DND-41 (cell line): ENCODE results near the gene CLEC1B.
"Not testable (repeated sequence)": the region's sequence is repeated elsewhere in the genome, so short reads cannot be mapped to it uniquely, and the experiment has no call there.

Experiments used
- CTCF ChIP-seq: IDR thresholded peaks from 2 replicates; pipeline ENCODE4 v1.5.1; 2012; ENCODE audit warnings: borderline replicate concordance, low read length, moderate library complexity, mild to moderate bottlenecking; ENCODE audit not compliant: poor library complexity, severe bottlenecking; ENCODE audit errors: extremely low read depth
- EZH2 ChIP-seq: IDR thresholded peaks from 3 replicates; pipeline ENCODE4 v1.6.1; 2012; ENCODE audit warnings: borderline replicate concordance, low read depth, mild to moderate bottlenecking, moderate library complexity, low read length, inconsistent platforms; ENCODE audit not compliant: severe bottlenecking

GRCh38 chr12:10026666-10027065, 27.7 kb upstream of the CLEC1B start:
- not testable (repeated sequence) for TF ChIP-seq CTCF, EZH2
